ENCODE measurements around the gene TNN.

DNA sequence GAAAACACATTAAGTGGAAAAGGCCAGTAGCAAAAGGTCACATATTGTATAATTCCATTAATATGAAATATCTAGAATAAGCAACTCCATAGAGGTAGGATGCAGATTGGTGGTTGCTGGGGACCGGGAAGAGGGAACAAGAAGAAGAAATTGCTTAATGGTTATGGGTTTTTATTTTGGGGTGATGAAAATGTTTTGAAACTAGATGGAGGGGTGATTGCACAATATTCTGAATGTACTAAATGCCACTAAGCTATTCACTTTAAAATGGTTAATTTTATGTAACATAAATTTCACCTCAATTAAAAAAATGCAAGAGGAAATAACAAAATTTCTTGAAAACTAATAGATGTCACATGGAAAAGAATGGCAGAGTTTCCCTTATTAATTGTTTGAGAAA lies 118.3 kb downstream of the TNN start:
- TF ChIP-seq, protein P1, sequence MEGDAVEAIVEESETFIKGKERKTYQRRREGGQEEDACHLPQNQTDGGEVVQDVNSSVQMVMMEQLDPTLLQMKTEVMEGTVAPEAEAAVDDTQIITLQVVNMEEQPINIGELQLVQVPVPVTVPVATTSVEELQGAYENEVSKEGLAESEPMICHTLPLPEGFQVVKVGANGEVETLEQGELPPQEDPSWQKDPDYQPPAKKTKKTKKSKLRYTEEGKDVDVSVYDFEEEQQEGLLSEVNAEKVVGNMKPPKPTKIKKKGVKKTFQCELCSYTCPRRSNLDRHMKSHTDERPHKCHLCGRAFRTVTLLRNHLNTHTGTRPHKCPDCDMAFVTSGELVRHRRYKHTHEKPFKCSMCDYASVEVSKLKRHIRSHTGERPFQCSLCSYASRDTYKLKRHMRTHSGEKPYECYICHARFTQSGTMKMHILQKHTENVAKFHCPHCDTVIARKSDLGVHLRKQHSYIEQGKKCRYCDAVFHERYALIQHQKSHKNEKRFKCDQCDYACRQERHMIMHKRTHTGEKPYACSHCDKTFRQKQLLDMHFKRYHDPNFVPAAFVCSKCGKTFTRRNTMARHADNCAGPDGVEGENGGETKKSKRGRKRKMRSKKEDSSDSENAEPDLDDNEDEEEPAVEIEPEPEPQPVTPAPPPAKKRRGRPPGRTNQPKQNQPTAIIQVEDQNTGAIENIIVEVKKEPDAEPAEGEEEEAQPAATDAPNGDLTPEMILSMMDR (IDR thresholded peaks at IDR 0.05), result no peak
- TF ChIP-seq POLR2A (IDR thresholded peaks at IDR 0.05), result no peak
- TF ChIP-seq EP300 (IDR thresholded peaks at IDR 0.05), result no peak

Data from sigmoid colon (tissue), 4 donors.